OCI-LY7 (cell line): Measurements from ENCODE around the gene TNS3.
"Not testable (repeated sequence)": the region's sequence is repeated elsewhere in the genome, so short reads cannot be mapped to it uniquely, and the experiment has no call there.

ENCODE experiments used
- CTCF ChIP-seq: fragments of 200-600 bp; sonication (generic); conservative IDR thresholded peaks from 2 replicates; pipeline ENCODE4 v1.5.1; 2014; ENCODE audit warnings: mild to moderate bottlenecking, antibody characterized with exemption, low read length, moderate library complexity, mixed read lengths
- EZH2phosphoT487 ChIP-seq: fragments of 200-600 bp; sonication (generic); IDR thresholded peaks from 2 replicates; pipeline ENCODE4 v1.6.1; 2018; ENCODE audit warnings: low read depth, borderline replicate concordance, mild to moderate bottlenecking, mixed run types, antibody characterized with exemption, low read length, moderate library complexity, mixed read lengths

DNA sequence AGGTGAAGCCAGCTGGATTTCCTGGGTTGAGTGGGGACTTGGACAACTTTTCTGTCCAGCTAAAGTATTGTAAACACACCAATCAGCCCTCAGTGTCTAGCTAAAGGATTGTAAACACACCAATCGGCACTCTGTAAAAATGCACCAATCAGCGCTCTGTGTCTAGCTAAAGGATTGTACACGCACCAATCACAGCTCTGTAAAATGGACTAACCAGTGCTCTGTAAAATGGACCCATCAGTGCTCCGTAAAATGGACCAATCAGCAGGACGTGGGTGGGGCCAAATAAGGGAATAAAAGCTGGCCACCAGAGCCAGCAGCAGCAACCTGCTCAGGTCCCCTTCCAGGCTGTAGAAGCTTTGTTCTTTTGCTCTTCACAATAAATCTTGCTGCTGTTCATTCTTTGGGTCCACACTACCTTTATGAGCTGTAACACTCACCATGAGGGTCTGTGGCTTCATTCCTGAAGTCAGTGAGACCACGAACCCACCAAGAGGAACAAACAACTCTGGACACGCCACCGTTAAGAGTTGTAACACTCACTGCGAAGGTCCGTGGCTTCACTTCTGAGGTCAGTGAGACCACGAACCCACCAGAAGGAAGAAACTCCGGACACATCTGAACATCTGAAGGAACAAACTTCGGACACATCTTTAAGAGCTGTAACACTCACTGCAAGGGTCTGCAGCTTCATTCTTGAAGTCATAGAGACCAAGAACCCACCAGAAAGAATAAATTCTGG, 21.8 kb upstream of the TNS3 start:
- not testable (repeated sequence) for TF ChIP-seq CTCF, EZH2phosphoT487
